ENCODE data around the gene TXNL4B. TPM values are rescaled to one million over a fixed set of nuclear protein-coding genes. Genes with fewer than 3 reads are reported as not detected.

TXNL4B gene
- total RNA-seq, 1 experiment from 2014 or later, result 9.2 TPM

Other genes with a start within 250 kb of the TXNL4B start
- 6.5 and 7.5 TPM in 2 replicates for gene ATXN1L, start 247.6 kb downstream of the TXNL4B start, total RNA-seq (2014; rRNA removed; shearing (Covaris generic))
- gene ZNF821, start 209.4 kb downstream of the TXNL4B start, total RNA-seq (2014; rRNA removed; shearing (Covaris generic)), result 8.1 and 23.9 TPM in 2 replicates
- gene IST1, start 198.1 kb downstream of the TXNL4B start, total RNA-seq (2014; rRNA removed; shearing (Covaris generic)), result 163 and 166 TPM in 2 replicates
- gene PKD1L3, start 93.2 kb downstream of the TXNL4B start, total RNA-seq (2014; rRNA removed; shearing (Covaris generic)), result not detected in 2 replicates
- 10.2 and 12.9 TPM in 2 replicates for gene DHODH, start 84.9 kb downstream of the TXNL4B start, total RNA-seq (2014; rRNA removed; shearing (Covaris generic))
- gene HP, start 39.1 kb downstream of the TXNL4B start, total RNA-seq (2014; rRNA removed; shearing (Covaris generic)), result not detected in 2 replicates
- 0.19 TPM in 1 of 2 replicates, not detected in the other for gene HPR, start 30.4 kb downstream of the TXNL4B start, total RNA-seq (2014; rRNA removed; shearing (Covaris generic))
- 42.1 and 47.2 TPM in 2 replicates for gene DHX38, start 227 bp upstream of the TXNL4B start, total RNA-seq (2014; rRNA removed; shearing (Covaris generic))
- gene PMFBP1, start 78.5 kb upstream of the TXNL4B start, total RNA-seq (2014; rRNA removed; shearing (Covaris generic)), result 1.7 and 1.8 TPM in 2 replicates

Data from A172 (cell line).